ENCODE results near the gene PARP6. TPM values are rescaled to one million over a fixed set of nuclear protein-coding genes. Genes with fewer than 3 reads are reported as not detected.

Gene PARP6
- total and polyA plus RNA-seq, 9 of the 15 experiments (the other 6 are each of a cell fraction or from before 2014, with no cell fraction given), result 14.8 to 83.2 (median 28.3) TPM

- TF ChIP-seq KDM1A (IDR thresholded peaks at IDR 0.05) (0 out of 4 replicates have a peak, but pooled peaks have one; percentile 30 to 38), CBFA2T3 (IDR thresholded peaks at IDR 0.05) (peak; percentile 78), ARID2 (IDR thresholded peaks at IDR 0.05) (no peak), HBP1 (CRISPR knock-in tag; IDR thresholded peaks at IDR 0.05) (no peak), MGA (IDR thresholded peaks at IDR 0.05) (no peak), ZNF184 (CRISPR knock-in tag; IDR thresholded peaks at IDR 0.05) (no peak), CBFA2T2 (conservative IDR thresholded peaks at IDR 0.05) (peak; percentile 37; the same call in 1 of the 2 replicates), DPF2 (IDR thresholded peaks at IDR 0.05) (peak; percentile 30; the same call in 1 of the 2 replicates), ZFX (CRISPR knock-in tag; IDR thresholded peaks at IDR 0.05) (no peak), CHD4 (IDR thresholded peaks at IDR 0.05; ENCODE audit: insufficient read depth, insufficient replicate concordance, low read depth, low read length, poor library complexity, severe bottlenecking) (no peak), XRCC3 (IDR thresholded peaks at IDR 0.05) (no peak)
- TF ChIP-seq, protein P1, sequence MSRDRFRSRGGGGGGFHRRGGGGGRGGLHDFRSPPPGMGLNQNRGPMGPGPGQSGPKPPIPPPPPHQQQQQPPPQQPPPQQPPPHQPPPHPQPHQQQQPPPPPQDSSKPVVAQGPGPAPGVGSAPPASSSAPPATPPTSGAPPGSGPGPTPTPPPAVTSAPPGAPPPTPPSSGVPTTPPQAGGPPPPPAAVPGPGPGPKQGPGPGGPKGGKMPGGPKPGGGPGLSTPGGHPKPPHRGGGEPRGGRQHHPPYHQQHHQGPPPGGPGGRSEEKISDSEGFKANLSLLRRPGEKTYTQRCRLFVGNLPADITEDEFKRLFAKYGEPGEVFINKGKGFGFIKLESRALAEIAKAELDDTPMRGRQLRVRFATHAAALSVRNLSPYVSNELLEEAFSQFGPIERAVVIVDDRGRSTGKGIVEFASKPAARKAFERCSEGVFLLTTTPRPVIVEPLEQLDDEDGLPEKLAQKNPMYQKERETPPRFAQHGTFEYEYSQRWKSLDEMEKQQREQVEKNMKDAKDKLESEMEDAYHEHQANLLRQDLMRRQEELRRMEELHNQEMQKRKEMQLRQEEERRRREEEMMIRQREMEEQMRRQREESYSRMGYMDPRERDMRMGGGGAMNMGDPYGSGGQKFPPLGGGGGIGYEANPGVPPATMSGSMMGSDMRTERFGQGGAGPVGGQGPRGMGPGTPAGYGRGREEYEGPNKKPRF (IDR thresholded peaks at IDR 0.05; ENCODE audit: low read depth, low read length), result no peak
Measured at GRCh38 chr15:72235298-72235697, 37.1 kb downstream of the PARP6 start (continued).
